A673 (cell line): ENCODE results near the gene TBX4.

Source experiments
- EZH2 ChIP-seq: fragments of 200-600 bp; sonication (generic); IDR thresholded peaks from 2 replicates; pipeline ENCODE4 v1.6.1; 2017; ENCODE audit warnings: borderline replicate concordance, low read depth, mild to moderate bottlenecking, mixed read lengths, antibody characterized with exemption, low read length; ENCODE audit not compliant: poor library complexity, severe bottlenecking
- TF ChIP-seq, protein P1 (sequence below): fragments of 300-800, 200-600 bp; sonication (generic); conservative IDR thresholded peaks from 2 replicates; pipeline ENCODE4 v1.5.1; 2017; ENCODE audit warnings: low read depth, mild to moderate bottlenecking, antibody characterized with exemption, low read length, moderate library complexity, mixed read lengths

DNA sequence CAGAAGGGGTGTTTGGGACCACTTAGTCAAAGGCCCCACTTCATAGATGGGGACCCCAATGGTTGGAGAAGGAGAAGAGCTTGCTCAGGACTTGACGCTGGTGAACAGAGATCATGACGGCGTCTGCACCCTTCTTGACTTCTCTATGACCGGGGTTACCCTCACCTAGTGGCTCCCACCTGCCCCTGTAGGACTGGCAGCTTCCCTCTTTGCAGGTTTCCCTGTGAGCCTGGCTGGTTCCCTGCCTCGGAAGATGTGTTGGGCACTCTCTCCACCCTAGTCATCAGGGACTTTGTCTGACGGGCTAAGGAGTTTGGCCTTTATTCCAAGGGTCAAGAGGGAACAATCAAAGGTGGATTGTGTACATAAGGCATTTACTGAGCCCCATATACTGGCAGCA, 22.7 kb downstream of the TBX4 start:
- TF ChIP-seq, protein P1, sequence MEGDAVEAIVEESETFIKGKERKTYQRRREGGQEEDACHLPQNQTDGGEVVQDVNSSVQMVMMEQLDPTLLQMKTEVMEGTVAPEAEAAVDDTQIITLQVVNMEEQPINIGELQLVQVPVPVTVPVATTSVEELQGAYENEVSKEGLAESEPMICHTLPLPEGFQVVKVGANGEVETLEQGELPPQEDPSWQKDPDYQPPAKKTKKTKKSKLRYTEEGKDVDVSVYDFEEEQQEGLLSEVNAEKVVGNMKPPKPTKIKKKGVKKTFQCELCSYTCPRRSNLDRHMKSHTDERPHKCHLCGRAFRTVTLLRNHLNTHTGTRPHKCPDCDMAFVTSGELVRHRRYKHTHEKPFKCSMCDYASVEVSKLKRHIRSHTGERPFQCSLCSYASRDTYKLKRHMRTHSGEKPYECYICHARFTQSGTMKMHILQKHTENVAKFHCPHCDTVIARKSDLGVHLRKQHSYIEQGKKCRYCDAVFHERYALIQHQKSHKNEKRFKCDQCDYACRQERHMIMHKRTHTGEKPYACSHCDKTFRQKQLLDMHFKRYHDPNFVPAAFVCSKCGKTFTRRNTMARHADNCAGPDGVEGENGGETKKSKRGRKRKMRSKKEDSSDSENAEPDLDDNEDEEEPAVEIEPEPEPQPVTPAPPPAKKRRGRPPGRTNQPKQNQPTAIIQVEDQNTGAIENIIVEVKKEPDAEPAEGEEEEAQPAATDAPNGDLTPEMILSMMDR: no peak
- TF ChIP-seq EZH2: no peak
